OCI-M2 (cell line): Measurements from ENCODE around the gene MAP3K12.
"Not testable (repeated sequence)": the region's sequence is repeated elsewhere in the genome, so short reads cannot be mapped to it uniquely, and the experiment has no call there.

Experiments
- DNase-seq: peaks from one replicate; lab custom pipeline; 2025; ENCODE audit not compliant: unreplicated experiment; lab: John Stamatoyannopoulos, UW

MAP3K12 gene

GRCh38 chr12:53493610-53494391, 5.5 kb downstream of the MAP3K12 start:
- peak; percentile 29 for DNase-seq

GRCh38 chr12:53492830-53493609, 6.2 kb downstream of the MAP3K12 start:
- peak; percentile 79 for DNase-seq

GRCh38 chr12:53492188-53492587, 7.1 kb downstream of the MAP3K12 start:
- DNase-seq, result no peak

GRCh38 chr12:53489242-53489864, 9.9 kb downstream of the MAP3K12 start:
- no peak for DNase-seq

- DNase-seq, result no peak
Observed at GRCh38 chr12:53486736-53487487, 12.3 kb downstream of the MAP3K12 start.

- no peak for DNase-seq
Observed at GRCh38 chr12:53485955-53486735, 13.1 kb downstream of the MAP3K12 start.

GRCh38 chr12:53484686-53485575, 14.3 kb downstream of the MAP3K12 start:
- DNase-seq, result no peak

- DNase-seq, result no peak
Observed at GRCh38 chr12:53483979-53484377, 15.3 kb downstream of the MAP3K12 start.

- no peak for DNase-seq
Observed at GRCh38 chr12:53483225-53483978, 15.9 kb downstream of the MAP3K12 start.

DNA sequence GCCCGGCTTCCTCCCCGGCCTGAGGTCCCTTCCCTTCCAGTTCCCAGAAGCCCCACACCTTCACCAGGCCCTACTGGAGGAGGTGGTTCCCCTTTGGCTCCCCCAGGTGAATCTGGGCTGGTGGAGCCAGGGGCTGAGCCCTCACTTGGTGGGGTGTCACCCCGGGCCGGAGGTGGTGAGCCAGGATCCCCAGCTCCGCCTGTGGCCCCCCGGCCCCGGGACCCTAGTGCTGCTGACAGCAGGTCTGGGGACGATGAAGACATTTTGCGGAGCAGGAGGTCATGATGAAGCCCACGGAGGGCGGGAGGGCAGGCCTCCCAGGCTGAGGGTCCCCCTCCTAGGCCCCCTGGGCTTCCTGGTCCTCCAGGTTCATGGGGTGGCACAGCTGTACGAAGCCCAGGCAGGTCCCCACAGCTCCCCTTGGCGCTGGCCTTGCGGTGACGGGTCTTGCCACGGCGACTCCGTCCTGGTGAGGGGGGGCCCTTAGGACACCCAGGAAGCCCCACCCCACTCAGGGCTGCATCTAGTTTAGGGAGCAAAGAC, 16.6 kb downstream of the MAP3K12 start:
- DNase-seq, result no peak

DNA sequence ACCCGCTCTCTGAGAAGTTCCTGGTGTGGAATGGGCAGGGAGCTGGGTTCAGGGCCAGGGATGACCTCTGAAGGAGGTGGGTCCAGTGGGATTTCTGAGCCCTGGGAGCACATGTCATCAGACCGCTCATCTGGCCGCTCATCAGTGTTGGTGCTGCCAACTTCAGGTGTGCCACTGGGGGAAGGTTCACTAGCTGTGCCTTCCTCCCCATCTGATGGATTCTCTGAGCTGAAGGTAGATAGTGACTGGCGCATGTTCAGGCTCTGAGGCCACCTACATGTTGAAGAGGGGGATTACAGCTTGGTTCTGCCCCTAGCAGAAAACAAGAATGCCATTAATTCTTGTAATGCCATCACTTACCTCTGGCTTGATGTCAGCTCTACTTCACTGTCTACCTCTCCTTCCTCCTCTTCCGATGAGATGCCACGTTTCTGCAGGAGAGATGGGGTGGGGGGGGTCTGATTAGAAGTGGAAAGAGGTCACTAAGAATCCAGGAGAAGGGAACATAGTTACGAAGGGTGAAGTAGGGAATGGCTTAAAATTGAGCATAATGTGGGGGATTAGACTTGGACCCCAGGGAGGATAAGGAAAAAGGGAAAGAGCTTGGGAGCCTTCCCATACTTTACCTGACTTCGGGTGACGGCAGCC, 17.2 kb downstream of the MAP3K12 start:
- DNase-seq, result no peak

- not testable (repeated sequence) for DNase-seq
Observed at GRCh38 chr12:53481458-53481857, 17.8 kb downstream of the MAP3K12 start.

GRCh38 chr12:53480491-53481442, 18.5 kb downstream of the MAP3K12 start:
- DNase-seq, result no peak

- no peak for DNase-seq
Observed at GRCh38 chr12:53479331-53479730, 19.9 kb downstream of the MAP3K12 start.

DNA sequence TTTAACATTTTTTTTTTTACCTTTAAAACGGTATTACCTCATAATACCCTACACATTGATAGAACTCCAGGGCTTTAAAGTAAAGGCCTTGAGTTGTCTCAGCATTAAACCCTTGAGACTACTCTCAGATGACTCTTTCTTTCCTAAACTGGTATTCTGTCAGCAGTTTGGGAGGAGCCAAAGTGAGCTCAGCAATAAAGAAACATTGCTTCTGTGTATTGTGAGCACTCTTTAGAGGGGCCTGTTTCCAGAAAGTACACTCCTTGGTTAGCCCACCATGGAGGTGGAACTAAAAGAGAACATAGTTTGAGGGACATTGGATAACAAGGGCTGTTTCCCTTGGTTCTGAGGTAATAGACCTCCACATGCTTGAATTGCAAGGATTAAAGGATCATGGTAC, 20.4 kb downstream of the MAP3K12 start:
- DNase-seq, result no peak

GRCh38 chr12:53476769-53477209, 22.5 kb downstream of the MAP3K12 start:
- no peak for DNase-seq

GRCh38 chr12:53474819-53475218, 24.4 kb downstream of the MAP3K12 start:
- DNase-seq, result no peak
